Measurements from ENCODE around the gene ZNF385B.

The ZNF385B gene

DNA sequence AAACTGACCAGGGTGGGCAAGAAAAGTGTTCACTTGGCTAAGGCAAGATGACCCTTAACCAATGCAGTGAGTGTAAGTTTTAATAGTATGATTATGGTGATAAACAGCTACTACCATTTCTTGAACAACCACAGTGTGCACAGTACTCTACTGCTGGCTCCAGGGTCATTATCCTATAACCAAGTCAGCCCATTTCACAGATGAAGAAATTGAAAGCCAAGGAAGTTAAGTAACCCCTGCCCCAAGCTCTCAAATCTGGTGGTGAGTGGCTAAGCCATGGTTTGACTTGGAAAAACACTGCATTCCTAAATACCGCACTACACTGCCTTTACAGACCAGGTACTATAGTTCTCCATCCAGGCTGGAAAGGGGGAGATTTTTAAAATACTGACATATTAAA is 5.7 kb downstream of the ZNF385B start:
- DNase-seq: no peak

DNA sequence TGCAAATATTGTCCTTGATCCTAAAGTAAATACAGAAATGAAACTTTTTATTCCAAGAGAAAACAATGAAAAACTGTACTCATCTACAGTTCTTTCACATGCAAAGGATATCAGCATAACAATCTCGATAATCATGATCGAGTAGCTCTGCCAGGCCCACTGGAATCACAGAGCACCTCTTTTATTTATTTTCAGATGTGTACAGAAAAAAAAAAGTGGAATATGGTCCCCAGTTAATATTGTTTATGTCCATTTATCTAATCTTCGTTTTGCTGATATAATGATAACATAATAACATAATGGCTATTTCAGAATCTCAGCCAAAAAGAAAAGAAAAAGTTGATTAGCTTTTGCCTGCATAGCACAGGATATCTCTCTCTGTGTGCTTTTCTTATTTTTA is 6.5 kb downstream of the ZNF385B start:
- no peak for DNase-seq

DNA sequence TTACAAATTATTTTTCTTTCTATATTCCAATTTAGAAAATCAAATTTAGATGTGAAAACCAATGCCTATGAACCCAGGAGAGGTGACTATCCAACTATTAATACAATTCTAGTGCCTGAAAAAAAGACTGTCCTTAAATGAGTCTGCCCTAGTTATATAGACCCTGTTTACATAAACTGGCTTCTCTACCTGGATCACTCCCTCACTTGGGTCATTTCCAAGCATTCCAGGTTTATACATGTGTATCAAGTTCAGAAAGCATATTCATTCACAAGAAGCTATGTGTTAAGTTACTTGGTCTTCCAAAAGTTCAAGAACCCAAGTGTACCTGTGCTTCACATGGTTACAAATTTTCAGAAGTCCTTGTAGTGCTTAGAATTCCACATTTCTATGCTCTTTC is 8.3 kb downstream of the ZNF385B start:
- no peak for DNase-seq

DNA sequence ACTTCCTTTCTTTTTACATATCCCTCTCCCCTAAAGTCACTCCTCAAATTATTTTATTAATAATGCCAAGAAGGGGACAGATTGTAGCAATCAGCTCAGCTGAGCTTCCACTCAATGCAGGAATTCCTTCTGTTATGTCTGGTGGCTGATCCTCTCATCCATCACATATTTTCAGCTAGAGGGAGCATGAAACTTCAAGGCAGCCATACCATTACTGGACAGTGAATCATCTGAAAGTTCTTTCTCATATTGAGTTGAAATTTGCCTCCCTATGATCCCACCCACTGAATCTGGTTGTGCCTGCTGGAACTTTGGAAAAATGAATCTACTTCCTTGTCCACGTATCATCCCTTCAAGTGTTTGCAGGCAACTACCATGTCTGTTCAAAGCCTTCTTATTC is 11.2 kb downstream of the ZNF385B start:
- peak; percentile 48 for DNase-seq

DNA sequence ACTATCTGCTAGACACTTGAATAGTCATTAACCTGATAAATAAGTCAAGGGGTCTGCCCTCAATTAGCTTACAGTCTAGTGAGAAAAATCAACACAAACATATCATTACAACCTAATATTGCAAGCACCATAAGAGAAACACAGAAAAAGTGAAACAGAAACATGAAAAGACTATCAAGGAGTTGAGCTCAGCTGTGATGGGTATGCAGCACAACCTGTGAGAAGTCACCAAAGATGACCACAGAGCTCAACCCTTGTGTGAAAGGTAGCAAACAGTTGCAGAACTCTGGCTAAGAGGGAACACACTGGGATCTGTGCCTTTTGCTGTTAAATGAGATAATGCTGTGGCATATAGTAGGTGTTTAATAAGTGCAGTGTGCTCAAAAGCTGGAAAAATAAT is 11.7 kb downstream of the ZNF385B start:
- no peak for DNase-seq

DNA sequence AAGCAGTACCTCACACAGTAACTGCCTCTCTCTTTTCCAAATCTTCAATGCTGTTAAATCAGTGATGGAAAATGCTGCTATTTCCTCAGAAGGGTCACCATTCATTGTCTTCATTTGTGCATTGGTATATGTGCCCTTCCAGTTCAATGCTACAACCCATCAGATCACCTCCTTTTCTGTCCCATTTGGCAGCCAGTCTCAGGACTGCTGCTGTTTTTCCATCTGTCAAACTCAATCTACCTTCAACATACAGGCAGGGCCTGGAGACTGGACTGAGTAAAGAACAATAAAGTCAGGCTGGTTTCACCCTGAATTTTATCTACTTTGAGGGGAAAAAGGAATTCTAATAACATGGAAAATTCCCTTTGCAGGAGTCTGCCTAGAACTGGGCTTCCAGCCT is 17.9 kb downstream of the ZNF385B start:
- DNase-seq: no peak

DNA sequence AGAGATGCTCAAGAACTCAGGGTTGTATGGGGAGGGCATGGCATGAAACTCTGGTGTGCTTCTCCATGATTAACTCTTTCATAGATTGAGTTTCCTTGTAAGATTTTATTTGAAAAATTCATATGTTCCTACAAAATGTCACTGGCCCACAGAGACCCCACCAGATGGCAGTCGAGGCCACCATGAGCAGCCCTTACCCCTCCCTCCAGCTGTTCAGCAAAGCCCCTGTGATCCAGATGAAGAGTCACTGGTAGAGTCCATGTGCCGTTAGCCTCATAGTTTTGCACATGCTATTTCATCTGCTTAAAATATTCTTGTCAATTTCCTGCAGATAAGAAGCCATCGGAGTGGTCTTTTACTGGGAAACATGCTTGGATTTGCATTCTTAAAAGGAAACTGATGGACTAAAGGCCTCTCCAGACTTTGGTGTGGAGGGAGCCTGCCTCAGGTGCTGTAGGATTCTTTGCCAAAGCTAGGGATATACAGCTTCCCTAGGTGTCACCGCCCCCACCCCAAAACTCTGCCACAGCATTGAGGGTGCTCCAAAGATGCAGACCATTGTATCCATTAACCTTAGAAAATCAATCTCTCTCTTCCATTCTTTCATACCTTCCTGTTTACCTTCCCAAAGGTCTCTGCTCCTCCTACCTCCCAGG is 18.8 kb downstream of the ZNF385B start:
- DNase-seq: no peak

DNA sequence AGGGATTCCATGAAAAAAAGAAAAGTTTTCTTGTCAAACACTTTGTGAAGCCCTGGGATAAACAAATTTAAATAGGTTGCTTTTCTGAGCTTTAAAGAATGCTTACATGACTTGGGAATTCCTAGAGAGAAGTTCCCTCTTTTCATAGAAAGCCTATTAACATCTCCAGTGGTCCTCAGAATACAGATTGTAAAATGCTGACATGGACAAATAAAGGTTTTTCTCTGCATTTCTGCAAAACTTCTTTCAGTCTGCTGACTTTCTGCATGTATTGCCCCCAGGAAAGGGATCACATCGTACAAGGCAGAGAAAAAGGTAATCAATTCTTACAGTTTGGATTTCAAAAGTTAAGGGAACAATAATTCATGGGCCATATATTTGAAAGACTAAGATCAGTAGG is 20.6 kb downstream of the ZNF385B start:
- no peak for DNase-seq

DNA sequence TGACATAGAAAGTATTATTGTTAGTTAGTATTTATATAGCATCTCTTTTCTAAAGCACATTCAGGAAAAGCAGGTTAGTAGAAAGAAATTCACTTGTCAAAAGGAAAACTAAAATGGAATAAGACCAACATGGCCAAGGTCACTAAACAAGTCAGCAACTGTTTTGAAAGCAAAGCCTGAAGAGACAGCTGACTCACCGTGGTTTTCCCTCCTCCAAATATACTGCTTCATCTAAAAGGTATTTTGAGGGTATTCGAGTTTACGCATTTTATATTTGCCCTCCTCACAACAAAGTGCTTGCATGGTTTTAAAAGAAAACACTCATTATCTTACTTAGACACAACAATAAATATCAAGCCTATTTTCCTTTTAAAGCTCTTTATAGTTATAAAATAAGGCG is 24.0 kb downstream of the ZNF385B start:
- peak; percentile 26 for DNase-seq

DNA sequence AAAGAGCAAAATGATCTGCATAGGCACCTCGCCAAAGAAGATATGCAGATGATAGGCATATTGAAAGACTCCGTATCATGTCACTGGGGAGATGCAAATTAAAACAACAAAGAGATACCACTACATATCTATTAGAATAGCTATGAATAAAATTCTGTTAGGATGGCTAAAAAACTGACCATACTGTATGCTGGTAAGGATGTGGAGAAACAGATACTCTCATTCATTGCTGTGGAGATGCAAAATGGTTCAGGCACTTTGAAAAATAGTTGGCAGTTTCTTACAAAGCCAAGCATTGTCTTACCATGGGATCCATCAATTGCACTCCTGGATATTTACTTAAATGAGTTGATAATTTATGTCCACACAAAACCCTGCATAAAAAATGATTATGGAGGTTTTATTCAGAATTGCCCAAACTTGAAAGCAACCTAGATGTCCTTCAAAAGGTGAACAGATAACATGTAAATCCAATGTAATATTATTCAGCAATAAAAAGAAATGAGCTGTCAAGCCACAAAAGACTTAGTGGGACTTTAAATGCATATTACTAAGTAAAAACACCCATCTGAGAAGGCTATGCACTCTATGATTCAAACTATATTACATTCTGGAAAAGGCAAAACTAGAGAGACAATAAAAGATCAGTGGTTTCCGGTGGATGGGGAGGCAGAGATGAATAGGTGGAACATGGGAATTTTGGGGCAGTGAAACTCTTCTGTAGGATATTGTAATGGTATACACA is 31.2 kb downstream of the ZNF385B start:
- DNase-seq: no peak

DNA sequence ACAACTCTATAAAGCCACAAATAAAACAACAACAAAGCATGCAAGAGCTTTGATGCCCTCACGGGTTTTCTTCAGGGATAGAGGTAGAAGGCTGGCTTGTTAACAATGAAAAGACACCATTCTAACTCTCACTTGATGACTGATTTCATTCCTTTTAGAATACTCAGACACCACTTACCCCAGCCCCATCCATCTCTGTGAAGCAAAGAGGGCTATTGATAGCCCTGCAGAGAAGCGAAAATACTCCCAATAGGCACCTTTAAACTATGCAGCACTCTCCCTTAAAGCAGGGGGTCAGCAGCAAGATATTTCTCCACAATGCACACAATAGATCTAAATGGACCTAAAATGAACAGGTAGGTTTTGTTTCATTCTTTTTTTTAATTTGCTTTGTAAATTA is 35.1 kb downstream of the ZNF385B start:
- no peak for DNase-seq

DNA sequence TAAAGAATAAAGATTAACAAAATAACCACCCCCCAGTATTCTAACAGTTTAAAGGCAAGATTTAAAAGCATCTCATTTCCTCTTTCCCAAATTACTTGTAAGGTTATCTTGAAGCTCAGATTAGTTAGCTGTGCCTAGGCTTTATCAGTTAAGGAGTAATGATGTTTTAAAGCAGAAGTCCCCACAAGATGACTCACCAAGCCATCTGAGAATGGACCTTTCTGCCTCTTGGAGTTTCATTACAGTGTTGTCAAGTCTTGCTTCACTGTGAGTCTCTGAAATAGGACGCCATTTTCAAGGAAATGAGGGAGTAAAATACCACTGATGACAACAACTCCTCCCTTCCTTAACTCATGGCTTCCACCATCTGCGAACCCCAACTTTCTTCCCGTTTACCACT is 35.9 kb downstream of the ZNF385B start:
- no peak for DNase-seq

DNA sequence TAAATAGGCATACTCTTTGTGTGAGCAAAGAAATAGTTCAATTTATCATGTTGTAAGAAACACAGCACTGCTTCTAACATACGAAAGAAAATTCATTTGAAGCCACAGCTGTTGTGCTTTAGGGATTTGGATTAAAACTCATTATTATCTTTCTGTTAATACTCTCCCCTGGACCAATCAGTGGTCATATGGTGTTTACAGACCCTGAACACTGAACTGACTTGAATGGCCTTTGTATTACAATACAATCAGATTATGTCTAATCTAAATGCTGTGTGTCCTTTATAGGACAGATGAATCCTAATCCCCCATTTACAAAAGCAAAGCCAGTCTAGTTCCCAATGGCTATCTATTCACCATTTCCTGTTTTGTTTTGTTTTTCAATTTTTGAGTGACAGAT is 36.5 kb downstream of the ZNF385B start:
- no peak for DNase-seq

DNA sequence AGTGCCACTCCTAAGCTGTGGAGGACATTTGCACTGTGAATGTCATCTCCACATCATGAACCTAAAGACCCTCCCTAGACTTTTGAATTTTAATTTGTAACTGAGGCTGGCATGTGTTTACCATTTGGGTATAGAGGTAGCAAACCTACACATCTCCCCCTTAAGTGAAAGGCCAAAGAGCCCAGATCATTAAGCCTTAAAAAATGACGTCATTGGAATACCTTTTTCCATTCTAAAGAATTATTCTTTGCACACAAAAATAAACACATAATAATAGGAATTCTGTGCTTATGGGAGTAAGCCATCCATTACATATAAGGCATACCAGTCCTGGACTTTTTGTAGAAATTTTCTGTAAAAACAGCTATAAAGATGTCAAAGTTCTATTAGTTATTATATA is 38.9 kb downstream of the ZNF385B start:
- DNase-seq: no peak

DNA sequence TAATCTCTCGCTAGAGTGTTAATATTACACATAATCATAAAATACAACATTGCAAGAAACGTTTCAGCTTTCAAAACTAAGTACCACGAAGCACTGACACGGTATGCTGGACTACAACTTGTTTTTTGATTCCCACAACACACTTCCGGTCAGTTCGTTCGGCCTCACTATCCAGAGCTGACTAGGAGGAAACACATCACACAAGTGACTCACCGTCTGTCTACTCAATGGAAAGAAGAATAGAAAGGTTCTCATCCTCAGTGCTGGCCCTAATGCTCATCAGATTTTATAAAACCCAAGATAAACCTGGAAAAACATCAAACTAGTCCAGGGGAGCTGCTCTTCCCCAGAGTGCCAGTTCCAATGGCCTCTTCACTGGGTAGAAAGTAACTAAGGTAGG is 42.9 kb downstream of the ZNF385B start:
- DNase-seq: no peak

DNA sequence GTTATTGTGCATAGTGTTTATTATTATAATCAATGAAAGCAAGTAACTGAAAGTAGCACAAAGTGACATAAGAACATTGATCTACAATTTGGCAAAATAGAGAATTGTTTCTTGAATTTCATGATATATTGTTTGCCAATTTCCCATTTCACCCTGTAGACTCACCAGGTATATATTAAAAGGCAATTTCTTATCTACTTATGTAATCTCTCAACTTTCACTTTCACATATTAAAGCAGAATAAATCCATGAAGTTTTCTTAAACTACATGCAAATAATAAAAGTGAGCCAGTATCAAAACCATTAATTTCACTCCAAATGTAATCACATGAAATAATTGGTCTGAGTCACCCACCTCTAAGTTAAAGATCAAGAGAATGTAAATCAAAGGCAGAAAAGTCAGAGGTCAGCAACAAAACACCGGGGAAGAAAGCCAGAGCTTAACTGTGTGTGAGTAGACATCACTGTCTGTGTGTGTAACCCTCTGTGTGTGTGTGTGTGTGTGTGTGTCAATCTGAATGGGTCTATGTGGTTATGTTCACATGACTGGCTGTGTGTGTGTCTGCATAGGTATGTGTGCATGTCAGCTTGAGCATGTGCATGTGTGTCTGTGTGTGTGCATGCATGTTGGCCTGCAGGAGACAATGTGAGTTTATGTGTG is 44.1 kb downstream of the ZNF385B start:
- DNase-seq: no peak

DNA sequence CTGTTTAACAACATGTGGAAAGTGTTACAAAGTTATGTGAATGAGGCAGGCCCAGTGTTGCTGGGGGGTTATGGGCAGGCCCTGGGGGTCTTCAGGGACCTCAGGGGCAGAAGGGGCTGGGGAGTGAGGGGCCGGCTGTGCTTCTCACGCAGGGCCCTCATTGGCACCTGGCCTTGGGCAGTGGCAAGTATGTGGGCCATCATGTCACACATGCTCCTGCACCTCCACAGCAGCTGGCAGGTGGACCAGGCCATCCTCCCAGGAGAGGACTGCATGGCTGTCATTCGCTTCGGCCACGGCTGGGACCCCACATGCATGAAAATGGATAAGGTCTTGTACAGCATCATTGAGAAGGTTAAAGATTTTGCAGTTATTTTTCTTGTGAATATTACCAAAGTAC is 47.4 kb downstream of the ZNF385B start:
- no peak for DNase-seq

DNA sequence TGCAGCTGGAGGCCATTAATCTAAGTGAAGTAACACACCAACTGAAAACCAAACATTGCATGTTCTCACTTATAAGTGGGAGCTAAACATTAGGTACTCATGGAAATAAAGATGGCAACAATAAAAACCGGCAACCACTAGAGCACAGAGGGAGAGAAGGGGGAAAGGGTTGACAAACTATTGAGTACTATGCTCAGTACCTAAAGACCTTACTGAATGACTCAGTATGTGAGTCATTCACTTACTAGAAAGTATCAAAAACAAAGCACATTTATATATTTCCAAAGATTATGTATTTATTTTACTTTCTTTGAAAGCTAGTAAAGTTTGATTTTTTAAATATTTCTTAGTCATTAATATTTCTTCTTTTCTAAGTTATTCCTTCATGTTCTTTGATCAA is 48.9 kb downstream of the ZNF385B start:
- DNase-seq: no peak

DNA sequence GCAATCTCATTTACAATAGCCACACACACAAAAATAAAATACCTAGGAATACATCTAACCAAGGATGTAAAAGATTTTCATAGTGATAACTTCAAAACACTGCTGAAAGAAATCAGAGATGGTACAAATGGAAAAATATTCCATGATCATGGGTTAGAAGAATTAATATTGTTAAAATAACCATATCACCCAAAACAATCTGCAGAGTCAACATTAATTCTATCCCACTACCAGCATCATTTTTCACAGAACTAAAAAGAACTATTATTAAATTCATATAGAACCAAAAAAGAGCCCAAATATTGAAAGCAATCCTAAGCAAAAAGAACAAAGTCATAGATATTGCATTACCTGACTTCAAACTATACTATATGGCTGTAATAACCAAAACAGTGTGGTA is 50.4 kb downstream of the ZNF385B start:
- no peak for DNase-seq

DNA sequence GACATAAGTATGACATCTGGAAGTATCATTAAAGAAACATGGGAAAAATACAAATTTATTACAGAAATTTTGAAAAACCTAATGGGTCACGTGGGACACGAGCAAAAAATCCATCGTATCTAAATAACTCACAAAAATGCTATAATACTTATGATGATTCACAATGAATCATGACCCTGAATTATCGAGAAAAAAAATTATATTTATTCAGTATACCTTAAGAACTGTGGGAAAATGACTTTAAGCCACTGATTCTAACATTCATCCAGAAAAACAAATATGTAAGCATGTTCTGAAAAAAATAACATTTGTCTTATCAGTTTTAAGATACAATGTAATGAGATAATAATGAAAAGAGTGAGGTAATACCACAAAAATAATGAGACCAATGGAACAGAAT is 51.8 kb downstream of the ZNF385B start:
- no peak for DNase-seq

DNA sequence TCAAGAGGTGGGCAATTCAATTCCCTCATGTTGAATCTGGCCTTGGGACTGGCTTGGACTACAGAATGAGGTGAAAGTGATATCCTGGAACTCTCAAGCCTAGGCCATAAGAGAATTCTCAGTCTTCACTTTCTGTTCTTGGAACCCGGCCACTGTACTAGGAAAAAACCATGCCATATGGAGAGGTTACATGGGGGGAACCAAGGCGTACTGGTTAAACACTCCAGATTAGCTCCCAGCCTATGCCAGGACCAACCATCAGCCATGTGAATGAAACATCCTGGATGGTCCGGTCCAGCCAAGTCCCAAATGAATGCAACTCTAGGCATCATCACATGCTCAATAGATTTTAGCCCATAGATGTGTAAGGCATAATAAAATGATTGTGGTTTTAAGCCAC is 56.4 kb downstream of the ZNF385B start:
- no peak for DNase-seq

DNA sequence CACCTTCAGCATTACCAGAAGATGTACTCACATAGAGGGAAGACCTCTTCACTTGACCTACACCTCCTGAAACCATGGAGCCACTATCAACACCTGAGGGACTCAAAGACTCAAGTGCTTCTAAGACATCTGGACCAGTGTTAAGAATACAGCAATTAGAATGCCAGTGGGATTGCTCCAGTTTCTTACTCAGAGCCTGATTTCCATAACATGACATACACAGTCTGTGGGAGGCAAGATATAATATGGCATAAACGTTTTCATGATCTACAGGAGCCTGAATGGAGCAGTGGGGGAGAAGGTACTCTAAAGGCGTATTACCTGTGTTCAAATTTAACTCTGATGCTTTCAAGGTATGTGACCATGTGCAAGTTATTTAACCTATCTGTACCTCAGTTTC is 57.2 kb downstream of the ZNF385B start:
- DNase-seq: no peak

DNA sequence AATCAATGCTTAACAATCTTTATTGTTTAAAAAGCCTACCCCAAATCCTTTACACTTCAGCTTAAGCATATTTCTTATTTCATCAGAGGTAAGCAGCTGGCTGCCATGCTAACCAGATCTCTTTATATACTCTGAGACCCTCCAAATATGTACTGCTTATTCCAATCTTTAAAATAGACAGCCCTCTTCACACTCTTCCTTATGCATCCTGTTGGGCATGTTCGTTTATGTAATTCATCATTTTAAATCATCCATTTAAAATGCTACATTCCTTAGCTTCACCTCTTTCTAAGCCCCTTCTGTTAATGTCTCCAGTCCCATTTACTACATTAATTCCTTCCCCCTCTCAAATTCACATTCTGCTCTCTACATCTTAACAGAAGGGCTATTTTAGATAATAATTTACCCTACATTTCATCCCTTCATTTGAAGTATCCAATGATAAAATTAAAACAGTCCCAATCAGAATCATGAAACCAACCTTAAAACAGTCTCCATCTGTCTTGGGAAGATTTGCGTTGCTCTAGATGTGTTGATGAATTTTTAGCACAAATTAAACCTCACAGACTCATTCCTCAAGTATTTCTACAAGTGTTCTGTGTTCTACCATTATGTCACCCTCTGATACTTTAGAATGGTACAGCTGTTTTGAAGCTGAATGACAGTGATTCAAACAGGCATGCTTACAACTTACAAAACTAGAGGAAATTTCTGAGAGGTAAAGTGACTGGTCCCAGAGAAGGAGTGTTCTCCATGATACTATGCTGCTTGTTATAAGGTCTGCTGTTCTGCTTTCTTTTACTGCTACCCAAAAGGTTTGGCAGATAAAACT is 59.1 kb downstream of the ZNF385B start:
- no peak for DNase-seq

DNA sequence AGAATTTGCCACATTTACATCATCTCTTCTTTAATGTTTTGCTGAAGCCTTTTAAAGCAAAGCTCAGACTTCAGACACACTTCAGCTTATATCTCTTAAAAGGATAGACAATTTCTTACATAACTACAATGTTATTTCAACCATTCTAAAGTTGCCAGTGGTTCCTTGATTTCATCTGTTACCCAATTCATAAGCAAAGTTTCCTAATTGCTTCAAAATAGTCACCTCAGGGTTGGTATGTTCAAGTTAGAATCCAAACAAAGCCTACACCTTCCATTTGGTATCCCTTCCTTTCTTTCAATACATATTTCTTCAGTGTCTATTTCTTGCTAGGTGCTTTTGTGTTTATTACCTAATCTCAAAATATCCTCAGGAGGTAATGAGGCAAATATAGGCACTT is 60.6 kb downstream of the ZNF385B start:
- DNase-seq: no peak

Measured in amniotic stem cell (primary cell).